Measurements from ENCODE around the gene GALNT4. TPM values are rescaled to one million over a fixed set of nuclear protein-coding genes. Genes with fewer than 3 reads are reported as not detected.

The GALNT4 gene
- total RNA-seq, 1 experiment from 2014 or later = 2.8 TPM

DNA sequence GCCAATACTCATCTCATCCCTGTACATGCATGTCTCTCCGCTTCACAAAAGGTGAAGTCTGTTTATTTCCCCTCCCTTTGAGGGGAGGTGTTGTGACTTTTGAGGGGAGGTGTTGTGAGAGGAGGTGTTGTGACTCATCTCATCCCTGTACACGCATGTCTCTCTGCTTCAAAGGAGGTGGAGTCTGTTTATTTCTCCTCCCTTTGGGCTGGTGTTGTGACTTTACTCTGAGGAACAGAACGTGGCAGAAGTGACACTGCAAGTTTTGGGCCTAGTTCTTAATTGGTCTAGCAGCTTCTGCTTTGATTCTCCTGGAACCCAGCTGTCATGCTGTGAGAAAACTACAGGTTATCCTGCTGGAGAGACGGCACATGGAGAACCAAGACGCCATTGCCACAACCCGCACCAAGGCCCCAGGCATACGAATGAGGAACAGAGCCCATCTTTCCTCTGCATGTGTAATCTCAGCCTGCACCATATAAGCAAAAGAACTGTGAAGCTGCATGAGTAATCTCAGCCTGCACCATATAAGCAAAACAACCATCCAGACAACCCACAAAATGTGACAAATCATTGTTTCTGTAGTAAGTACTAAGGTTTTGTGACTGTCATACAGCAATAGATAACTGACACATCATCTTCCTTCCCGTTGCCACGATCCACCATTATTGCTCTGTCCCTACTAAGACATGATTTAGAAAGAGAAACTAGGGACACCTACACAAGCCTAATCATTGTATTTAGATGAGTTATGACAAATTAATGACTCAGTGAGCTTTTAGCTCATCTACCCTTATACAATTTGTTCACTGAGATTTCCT lies 30.0 kb downstream of the GALNT4 start:
- Histone ChIP-seq H3K4me1 (ENCODE audit: control insufficient read depth in 1 of 2, insufficient read depth in 2 of 2, low read length in 2 of 2) (no peaks in the 10 kb centered on the region), H3K9ac (ENCODE audit: low read length) (no peak overlapping the region), H3K79me2 (ENCODE audit: insufficient read depth, low read length) (no peaks in the 10 kb centered on the region), H2AFZ (ENCODE audit: low read depth, low read length, poor library complexity, severe bottlenecking) (no peak overlapping the region), H3K4me2 (ENCODE audit: low read length) (no peak overlapping the region), H3K27me3 (ENCODE audit: insufficient read depth, low read length) (no peaks in the 10 kb centered on the region), H3K36me3 (ENCODE audit: control insufficient read depth in 1 of 2, insufficient read depth in 2 of 2, low read length in 2 of 2) (no peaks in the 10 kb centered on the region), H3K27ac (ENCODE audit: low read depth, low read length) (no peak overlapping the region), H3K9me2 (ENCODE audit: insufficient read depth) (no peaks in the 10 kb centered on the region), H4K20me1 (ENCODE audit: insufficient read depth) (no peaks in the 10 kb centered on the region), H3K9me3 (ENCODE audit: control insufficient read depth in 1 of 2, insufficient read depth in 1 of 2, low read depth in 1 of 2, low read length in 2 of 2) (no peaks in the 10 kb centered on the region), H3K4me3 (replicated peaks in 1 of 2; ENCODE audit: low read depth in 1 of 2, low read length in 2 of 2) (no peak overlapping the region)
- no TSS peak for BruUV-seq (replicated peaks)
- intact Hi-C loops (cut with micrococcal nuclease) = no loop called here
- ChIA-PET RAD21 (ENCODE audit: low non-redundant PET in 1 of 2, low total read pairs in 2 of 2, uncharacterized antibody in 2 of 2, unreplicated experiment in 2 of 2) (no interaction called here), CTCF (no interaction called here), POLR2A (no interaction called here)
- no peak for ATAC-seq
- TF ChIP-seq, protein P1, sequence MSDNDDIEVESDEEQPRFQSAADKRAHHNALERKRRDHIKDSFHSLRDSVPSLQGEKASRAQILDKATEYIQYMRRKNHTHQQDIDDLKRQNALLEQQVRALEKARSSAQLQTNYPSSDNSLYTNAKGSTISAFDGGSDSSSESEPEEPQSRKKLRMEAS (IDR thresholded peaks at IDR 0.05) = no peak
- TF ChIP-seq YY1 (IDR thresholded peaks at IDR 0.05; ENCODE audit: extremely low read depth, insufficient replicate concordance, low read depth, low read length) = no peak
- TF ChIP-seq RAD21 (IDR thresholded peaks at IDR 0.05; ENCODE audit: low read depth) = no peak
- no peak for TF ChIP-seq FOSL1 (IDR thresholded peaks at IDR 0.05; ENCODE audit: low read depth)
- TF ChIP-seq POLR2A (IDR thresholded peaks at IDR 0.05; ENCODE audit: borderline replicate concordance, extremely low read depth, insufficient read depth, insufficient read length) = no peak
- no peak for TF ChIP-seq ZFX (IDR thresholded peaks at IDR 0.05)
- no peak for TF ChIP-seq TCF7L2 (IDR thresholded peaks at IDR 0.05; ENCODE audit: borderline replicate concordance, extremely low read depth, insufficient read depth, insufficient read length)
- no peak for TF ChIP-seq ZNF274 (IDR thresholded peaks at IDR 0.05; ENCODE audit: low read depth, low read length)
- no peak for TF ChIP-seq JUND (IDR thresholded peaks at IDR 0.05)
- TF ChIP-seq EGR1 (IDR thresholded peaks at IDR 0.05; ENCODE audit: low read depth) = no peak
- no peak for TF ChIP-seq POLR2AphosphoS5 (IDR thresholded peaks at IDR 0.05; ENCODE audit: low read depth, low read length)
- TF ChIP-seq, protein P2, sequence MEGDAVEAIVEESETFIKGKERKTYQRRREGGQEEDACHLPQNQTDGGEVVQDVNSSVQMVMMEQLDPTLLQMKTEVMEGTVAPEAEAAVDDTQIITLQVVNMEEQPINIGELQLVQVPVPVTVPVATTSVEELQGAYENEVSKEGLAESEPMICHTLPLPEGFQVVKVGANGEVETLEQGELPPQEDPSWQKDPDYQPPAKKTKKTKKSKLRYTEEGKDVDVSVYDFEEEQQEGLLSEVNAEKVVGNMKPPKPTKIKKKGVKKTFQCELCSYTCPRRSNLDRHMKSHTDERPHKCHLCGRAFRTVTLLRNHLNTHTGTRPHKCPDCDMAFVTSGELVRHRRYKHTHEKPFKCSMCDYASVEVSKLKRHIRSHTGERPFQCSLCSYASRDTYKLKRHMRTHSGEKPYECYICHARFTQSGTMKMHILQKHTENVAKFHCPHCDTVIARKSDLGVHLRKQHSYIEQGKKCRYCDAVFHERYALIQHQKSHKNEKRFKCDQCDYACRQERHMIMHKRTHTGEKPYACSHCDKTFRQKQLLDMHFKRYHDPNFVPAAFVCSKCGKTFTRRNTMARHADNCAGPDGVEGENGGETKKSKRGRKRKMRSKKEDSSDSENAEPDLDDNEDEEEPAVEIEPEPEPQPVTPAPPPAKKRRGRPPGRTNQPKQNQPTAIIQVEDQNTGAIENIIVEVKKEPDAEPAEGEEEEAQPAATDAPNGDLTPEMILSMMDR (IDR thresholded peaks at IDR 0.05 in 2 of 3, conservative IDR thresholded peaks at IDR 0.05 in 1 of 3; ENCODE audit: borderline replicate concordance in 1 of 3, insufficient read depth in 1 of 3, low read depth in 2 of 3, low read length in 2 of 3) = no peak
- no peak for TF ChIP-seq ELF1 (IDR thresholded peaks at IDR 0.05; ENCODE audit: borderline replicate concordance, low read depth)
- no peak for TF ChIP-seq CEBPB (IDR thresholded peaks at IDR 0.05; ENCODE audit: low read depth)
- TF ChIP-seq EZH2phosphoT487 (IDR thresholded peaks at IDR 0.05; ENCODE audit: borderline replicate concordance) = no peak
- DNase-seq (ENCODE audit: low read depth, low spot score) = no peak
